HG03066 (cell line): ENCODE data around the gene ZNF394.

ENCODE experiments used
- ATAC-seq: cut with Tn5 transposase; IDR thresholded peaks from one replicate; pipeline ENCODE4 v1.9.1; 2021; ENCODE audit warnings: low read depth; ENCODE audit not compliant: unreplicated experiment

ZNF394 gene

DNA sequence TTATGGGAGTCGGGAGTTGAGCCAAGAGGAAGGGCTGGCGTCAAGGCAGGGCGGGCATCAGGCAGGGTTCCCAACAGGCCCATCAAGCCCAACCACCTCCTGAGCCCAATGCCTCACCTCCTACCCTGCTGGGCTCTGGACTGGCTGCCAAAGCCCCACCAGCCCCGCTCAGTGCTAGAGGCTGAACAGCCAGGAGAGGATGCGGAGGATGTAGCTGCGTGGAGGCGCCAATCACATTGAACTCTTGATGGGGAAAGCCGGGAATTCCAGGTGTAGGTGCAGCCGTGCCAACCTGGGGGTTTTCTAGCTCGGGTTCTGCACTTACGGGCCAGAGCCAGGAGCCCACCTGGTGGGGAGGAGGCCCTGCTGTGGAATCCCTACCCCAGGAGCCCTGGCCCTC lies 47.0 kb downstream of the ZNF394 start:
- no peak for ATAC-seq

DNA sequence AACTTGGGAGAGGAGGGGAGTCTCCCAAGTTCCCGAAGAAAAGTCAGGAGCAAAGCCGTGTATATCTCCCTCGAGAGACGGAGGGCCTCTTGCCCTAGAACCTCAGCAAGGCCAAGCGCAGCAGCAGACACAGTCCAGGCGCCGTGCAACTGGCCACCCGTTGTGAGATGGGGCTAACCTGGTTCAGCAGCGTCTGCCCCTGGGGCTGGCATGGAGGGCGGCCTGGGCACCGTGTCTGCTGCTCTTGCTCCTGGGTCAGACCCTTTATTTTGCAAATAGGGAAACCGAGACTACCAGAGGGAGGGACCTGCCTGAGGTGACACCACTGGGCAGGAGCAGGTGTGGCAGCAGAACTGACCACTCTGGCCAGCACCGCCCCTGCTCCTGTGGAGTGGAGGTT lies 47.5 kb downstream of the ZNF394 start:
- no peak for ATAC-seq

DNA sequence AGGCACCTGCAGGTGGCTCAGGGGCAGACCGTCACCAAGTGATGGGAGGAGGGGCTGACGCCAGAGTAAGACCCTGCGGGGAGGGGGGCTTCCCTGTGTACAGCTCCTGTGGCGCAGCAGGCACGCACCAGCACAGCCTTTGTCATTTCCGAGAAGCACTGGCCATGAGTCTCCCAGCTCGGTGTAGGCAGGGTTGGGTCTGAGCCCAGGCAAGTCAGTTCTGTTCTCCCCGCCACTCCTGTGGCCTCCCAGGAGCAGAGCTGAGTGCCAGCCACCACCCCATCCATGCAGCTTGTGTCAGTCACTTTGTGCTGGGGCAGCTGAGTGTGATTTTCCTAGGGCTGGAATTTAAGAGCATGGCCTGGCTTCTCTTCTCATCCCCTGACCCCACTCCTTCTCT lies 48.1 kb downstream of the ZNF394 start:
- no peak for ATAC-seq

DNA sequence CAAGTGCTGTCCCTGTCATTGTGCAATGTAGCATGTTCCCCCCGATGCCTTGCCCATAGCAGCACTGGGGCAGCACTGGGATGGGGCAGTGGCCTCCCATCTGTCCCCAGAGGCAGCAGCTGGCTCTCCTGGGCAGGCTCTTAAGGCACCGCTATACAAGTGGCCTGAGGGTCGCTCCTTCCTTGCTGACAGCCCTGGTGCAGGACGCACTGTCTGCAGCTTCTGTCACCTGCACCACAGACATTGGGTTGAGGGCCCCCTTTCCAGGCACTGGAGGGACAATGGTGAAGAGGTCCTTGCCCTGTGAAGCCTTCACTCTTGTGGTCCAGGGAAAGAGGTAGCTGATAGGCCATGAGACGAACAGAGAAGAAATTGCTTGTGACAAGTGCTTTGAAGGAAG lies 50.8 kb downstream of the ZNF394 start:
- ATAC-seq = no peak

DNA sequence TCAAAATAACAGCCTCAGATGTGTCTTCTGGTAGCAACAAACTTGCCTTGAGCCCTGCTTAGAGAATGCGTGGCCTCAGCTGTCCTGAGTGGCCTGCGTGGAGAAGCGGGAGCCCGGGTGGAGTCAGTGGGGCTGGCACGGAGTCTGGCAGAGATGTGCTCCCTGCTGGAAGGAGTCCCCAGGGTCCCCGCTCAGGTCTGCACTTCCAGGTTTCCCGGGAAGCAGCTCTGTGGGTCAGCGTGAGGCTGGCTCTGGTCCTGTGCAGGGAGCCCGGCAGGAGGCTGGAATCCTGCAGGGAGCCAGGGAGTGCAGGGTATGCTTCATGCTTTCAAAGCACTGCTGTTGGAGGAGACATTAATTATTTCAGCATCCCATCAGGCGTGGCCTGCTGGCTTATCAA lies 51.2 kb downstream of the ZNF394 start:
- ATAC-seq = no peak

DNA sequence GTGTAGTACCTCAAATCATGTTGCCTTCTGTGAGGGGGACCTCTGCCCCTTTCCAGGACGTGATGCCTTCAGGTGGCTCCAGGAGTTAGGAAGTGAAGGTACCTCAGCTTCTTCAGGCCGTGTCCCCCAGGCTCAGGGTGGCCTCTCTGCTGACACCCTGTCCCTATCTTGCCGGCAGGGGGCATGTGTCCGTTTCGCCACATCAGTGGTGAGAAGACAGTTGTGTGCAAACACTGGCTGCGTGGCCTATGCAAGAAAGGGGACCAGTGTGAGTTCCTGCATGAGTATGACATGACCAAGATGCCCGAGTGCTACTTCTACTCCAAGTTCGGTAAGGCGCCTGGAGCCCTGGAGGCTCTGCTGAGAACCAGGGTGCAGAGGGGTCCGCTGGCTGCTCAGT lies 52.1 kb downstream of the ZNF394 start:
- no peak for ATAC-seq

DNA sequence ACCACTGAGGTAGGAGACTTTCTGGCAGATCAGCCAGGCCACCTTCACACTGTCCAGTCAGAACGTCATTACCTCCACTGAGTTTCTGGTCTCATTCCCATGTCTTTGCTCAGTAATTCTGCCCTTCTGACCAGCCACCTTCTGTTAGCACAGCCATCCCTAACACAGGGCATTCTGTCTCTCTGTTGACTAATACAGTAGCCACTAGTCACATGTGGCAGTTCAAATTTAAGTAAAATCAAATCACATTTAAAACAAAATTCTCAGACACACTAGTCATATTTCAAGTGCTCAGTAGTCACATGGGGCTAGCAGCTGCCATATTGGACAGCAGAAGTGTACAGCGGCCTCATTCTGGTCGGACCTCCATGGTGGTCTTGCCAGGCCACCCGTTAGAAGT lies 54.0 kb downstream of the ZNF394 start:
- ATAC-seq = no peak
